HG03045 (cell line): ENCODE measurements around the gene SHMT1.
"Not testable (repeated sequence)": the region's sequence is repeated elsewhere in the genome, so short reads cannot be mapped to it uniquely, and the experiment has no call there.

ENCODE experiments used
- ATAC-seq: cut with Tn5 transposase; IDR thresholded peaks from one replicate; pipeline ENCODE4 v1.9.1; 2021; ENCODE audit warnings: mild to moderate bottlenecking, moderate library complexity; ENCODE audit not compliant: unreplicated experiment

Gene SHMT1

DNA sequence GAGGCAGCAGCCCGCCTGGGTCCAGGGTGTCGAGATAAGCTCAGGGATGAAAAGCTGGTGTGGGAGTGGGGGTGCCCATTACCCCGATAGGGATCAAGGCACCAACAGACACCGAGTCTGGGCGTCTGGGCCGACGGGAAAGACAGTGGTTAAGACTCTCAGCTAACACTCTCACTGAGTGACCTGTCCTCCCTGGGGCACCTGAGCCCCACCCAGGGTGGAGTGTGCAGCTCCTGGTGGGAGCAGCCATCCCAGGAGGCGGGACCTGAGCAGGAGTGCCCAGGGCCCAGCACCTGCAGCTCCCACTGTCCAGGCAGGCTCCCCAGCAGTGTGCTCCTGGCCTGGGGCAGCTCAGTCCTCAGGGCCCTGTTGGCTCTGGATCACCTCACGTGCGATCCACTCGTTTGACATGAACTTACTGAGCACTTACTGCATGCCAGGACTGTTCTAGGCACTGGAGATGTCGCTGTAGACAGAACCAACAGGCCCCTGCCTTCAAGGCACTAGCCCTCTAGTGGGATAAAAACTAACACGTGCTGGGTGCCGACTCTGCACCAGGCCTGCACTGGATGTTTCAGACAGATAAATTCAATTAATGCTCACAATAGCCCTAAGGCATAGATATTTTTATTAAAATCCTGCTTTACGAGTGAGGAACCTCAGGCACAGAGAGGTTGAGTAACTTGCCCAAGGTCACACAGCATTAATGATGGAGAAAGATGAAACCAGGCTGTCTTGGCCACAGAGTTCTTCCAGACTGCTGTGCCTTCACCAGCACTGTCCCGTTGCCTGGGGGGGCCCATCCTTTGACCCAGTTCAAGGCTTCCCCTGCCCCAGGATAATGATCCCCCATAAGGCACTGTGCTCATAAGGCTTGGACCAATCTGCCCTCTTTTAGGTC is 16.1 kb upstream of the SHMT1 start:
- no peak for ATAC-seq

GRCh38 chr17:18378614-18379013 is 15.3 kb upstream of the SHMT1 start:
- ATAC-seq = not testable (repeated sequence)

DNA sequence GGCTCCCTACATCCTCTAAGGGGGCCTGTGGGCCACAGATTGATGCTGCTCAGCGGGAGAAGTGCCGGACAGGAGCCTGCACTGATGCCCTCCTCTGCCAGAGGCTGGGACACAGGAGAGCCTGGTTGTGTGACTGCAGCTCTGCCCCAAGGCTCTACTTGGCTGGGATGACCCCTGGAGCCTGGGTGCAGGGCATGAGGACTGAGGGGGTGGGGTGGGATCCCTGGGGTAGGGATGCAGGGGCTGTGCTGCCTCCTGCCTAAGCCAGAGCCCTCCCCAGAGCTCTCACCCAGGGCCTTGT is 14.8 kb upstream of the SHMT1 start:
- ATAC-seq = no peak

GRCh38 chr17:18377437-18378204 is 14.3 kb upstream of the SHMT1 start, which contains the start of gene EVPLL:
TSS of gene EVPLL (plus strand) at chr17:18377778. CDS start at chr17:18380938, 3,160 bp downstream.
- ATAC-seq = no peak

DNA sequence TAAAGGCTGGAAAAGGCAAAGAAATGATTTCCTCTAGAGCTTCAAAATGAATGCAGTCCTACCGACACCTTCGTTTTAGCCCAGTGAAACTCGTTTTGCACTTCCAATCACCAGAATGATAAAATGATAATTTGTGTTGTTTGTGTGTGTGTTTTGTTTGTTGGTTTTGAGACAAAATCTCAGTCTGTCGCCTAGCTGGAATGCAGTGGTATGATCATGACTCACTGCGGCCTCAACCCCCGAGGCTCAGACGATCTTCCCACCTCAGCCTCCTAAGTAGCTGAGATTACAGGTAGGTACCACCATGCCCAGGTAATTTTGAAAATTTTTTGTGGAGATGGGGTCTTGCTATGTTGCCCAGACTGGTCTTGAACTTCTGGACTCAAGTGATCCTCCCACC is 10.9 kb upstream of the SHMT1 start:
- ATAC-seq = no peak

DNA sequence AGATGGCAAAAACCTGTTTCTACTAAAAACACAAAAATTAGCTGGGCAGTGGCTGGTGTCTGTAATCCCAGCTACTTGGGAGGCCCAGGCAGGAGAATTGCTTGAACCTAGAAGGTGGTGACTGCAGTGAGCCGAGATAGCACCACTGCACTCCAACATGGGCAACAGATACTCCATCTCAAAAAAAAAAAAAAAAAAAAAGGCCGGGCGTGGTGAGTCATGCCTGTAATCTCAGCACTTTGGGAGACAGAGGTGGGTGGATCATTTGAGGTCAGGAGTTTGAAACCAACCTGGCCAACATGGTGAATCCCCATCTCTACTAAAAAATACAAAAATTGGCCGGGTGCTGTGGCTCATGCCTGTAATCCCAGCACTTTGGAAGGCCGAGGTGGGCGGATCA is 9.8 kb upstream of the SHMT1 start:
- ATAC-seq = not testable (repeated sequence)

DNA sequence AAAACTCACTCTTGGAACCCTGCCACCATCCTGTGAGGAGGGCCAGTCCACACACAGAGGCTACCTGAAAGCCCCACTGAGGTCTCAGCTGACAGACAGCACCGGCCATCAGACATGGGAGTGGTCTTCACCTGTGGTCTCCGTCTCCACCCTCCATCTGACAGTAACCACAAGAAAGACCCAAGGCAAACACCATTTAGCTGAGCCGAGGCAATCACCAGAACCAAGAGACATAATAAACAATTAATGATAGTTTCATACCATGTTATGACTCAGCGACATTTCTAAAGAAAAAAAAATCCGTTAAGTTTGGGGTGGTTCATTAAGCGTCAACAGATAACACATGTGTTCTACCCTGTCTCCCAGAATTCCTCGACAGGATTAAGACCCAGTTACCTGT is 8.1 kb upstream of the SHMT1 start:
- ATAC-seq = no peak

DNA sequence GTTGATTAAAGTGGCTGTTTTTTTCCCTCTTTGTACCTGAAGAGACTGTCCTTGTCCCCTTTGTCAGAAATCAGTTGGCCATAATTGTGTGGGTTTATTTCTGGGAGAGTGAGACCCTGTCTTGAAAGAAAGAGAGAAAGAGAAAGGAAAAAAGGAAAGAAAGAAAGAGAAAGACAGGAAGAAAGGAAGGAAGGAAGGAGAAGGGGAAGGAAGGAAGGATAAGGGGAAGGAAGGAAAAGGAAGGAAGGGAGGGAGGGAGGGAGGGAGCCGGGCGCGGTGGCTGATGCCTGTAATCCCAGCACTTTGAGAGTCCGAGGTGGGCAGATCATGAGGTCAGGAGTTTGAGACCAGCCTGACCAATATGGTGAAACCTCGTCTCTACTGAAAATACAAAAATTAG is 7.4 kb upstream of the SHMT1 start:
- no peak for ATAC-seq

GRCh38 chr17:18368946-18369345 is 5.6 kb upstream of the SHMT1 start:
- ATAC-seq = no peak

DNA sequence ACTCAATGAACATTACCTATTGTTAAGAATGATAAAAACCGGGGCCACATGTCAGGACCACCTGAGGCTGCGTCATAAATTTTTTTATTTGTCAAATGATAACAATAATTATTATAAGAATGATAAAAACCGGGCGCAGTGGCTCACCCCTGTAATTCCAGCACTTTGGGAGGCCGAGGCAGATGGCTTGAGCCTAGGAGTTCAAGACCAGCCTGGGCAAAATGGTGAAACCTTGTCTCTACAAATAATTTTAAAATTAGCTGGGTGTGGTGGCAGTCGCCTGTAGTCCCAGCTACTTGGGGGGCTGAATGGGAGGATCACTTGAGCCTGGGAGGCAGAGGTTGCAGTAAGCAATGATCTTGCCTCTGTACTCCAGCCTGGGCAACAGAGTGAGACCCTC is 816 bp upstream of the SHMT1 start:
- ATAC-seq = no peak

DNA sequence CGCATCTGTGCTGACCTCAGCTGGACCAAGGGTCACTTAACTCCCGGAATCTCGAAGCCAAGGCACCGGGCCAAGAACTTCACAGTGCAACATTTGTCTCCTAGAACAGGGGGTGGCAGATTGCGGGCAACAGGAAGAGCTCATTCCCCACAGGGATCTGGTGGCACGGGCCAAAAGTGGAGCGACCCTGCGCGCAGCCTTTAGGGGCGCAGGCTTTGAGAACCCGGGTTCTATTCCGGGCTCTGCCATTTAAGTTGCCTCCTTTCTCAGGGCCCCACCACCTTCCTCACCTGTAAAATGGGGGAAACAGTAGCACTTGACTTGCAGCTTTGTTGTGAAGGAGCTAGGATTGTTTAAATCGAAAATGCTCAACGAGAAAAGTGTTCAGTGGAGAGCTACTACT is 651 bp downstream of the SHMT1 start:
- ATAC-seq = no peak

DNA sequence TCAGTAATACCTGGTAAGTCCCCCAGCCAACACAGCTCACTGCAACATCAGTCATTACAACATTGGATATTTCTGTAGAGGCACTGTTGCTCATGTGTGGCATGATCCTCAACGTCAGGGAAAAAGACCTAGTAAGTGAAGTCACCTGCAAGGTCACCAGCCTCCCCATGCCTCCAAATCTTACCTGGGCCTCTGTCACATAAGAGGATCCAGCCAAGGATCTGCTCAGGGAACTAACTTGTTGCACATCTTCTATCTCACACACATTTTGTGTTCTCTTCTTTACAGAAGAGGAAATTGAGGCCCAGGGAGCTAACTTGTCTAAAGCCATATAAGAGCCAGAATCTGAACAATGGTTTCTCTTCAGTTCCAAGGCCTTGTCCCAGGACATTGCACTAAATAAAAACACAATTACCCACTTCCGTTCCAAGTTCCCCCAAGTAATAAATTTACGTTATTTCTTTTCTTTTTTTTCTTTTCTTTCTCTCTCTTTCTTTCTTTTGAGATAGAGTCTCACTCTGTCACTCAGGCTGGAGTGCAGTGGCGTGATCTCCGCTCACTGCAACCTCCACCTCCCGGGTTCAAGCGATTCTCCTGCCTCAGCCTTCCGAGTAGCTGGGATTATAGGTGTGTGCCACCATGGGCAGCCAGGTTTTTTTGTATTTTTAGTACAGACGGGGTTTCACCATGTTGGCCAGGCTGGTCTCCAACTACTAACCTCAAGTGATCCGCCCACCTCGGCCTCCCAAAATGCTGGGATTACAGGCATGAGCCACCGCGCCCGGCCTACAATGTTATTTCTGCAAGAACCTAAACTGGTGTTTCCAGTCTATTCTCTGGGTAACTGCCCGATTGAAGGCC is 1.3 kb downstream of the SHMT1 start:
- no peak for ATAC-seq

GRCh38 chr17:18360518-18360917 is 2.8 kb downstream of the SHMT1 start:
- ATAC-seq = no peak

DNA sequence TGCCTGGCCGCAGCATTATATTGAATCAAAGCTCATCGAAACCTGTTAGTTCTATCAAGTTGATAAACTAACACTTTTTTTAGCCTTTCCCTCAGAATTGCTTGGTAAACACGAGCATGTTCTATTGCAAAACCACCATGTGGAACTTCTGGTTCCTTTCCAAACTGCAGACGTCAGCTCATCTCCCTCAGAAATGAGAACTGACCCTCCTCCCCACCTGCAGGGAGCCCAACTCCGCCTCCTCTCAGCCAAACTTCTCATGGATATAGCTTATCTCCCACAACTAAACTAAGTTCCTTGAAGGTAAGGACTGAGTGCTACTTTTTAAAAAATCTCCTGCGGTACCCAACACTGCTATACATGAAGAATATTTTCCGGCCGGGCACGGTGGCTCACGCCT is 6.7 kb downstream of the SHMT1 start:
- ATAC-seq = no peak

DNA sequence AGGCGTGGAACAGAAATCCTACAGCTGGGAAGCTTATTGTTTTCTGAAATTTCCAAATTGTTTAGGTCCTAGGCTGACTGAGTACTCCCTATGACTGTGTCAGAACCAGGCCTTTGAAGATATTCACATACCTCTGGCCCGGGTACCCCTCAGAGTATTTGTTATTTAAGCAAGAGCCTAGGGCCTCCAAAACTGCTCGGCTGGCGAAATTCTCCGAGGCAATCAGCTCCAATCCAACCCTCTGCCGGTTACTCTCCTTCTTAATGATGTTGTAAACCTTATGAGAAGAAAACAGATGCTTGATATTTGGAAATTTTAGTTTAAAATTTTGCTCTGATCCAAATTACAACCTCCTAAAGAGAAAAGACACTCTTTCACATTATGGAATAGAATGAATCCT is 9.8 kb downstream of the SHMT1 start:
- ATAC-seq = no peak

GRCh38 chr17:18344021-18344420 is 19.3 kb downstream of the SHMT1 start:
- no peak for ATAC-seq

DNA sequence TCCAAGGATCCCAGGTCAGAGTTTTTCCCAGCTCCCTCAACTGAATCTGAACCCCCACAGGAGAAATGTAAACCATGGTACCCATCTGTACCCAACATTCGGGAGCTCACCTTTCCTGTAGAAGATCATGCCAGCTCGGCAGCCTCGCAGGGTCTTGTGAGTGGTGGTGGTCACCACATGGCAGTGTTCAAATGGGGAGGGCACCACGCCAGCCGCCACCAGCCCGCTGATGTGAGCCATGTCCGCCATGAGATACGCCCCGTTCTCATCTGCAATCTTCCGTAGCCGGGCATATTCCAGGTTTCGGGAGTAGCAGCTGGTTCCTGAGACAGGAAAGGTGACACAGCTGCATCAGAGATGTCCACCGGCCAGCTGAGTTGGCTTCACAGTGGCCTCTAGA is 23.4 kb downstream of the SHMT1 start:
- no peak for ATAC-seq

DNA sequence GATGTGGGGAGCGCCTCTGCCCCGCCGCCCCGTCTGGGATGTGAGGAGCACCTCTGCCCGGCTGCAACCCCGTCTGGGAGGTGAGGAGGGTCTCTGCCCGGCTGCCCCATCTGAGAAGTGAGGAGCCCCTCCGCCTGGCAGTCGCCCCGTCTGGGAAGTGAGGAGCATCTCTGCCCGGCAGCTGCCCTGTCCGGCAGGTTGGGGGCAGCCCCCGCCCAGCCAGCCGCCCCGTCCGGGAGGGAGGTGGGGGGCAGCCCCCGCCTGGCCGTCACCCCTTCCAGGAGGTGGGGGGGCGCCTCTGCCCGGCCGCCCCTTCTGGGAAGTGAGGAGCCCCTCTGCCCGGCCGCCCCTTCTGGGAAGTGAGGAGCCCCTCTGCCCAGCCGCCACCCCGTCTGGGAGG is 25.2 kb downstream of the SHMT1 start:
- not testable (repeated sequence) for ATAC-seq

DNA sequence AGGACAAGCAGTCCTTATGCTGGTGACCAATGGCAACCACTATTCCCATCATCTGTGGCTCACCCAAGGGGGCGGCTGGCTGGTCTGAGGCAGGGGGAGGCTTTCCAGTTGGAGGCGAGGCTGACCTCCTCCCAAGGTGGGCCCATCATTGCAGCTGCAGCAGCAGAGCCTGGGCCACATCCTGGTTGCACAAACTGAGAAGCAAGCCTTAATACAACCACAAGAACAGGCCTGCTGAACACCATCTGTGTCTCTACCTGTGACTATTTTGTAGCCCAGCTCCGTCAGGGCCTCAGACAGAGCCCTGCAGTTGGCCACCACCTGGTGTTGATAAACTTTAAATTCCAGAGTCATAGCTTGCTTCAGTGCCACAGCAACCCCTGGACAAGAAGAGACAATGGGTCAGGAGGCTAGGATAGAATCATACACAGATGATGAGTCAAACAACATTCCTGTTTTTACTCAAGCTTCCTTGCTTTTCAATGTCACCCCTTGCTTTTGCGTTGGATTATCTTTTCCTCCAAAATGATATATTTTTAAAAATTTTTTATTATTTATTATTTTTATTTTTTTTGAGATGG is 30.4 kb downstream of the SHMT1 start:
- ATAC-seq = no peak

DNA sequence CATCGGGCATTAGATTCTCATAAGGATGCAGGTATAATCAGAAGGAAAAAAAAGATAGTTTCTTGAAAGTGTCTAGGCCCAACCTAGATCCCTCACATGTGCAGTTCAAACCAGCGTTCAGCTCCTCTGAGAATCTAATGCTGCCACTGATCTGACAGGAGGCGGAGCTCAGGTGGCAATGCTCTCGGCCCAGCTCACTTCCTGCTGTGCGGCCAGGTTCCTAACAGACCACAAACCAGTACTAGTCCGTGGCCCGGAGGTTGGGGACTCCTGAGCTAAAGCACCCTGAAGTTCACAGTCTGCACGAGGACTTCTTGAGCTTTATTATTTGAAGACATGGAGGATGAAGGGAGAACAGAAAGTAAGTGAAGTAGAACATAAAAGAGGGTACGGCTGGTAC is 31.5 kb downstream of the SHMT1 start:
- no peak for ATAC-seq

DNA sequence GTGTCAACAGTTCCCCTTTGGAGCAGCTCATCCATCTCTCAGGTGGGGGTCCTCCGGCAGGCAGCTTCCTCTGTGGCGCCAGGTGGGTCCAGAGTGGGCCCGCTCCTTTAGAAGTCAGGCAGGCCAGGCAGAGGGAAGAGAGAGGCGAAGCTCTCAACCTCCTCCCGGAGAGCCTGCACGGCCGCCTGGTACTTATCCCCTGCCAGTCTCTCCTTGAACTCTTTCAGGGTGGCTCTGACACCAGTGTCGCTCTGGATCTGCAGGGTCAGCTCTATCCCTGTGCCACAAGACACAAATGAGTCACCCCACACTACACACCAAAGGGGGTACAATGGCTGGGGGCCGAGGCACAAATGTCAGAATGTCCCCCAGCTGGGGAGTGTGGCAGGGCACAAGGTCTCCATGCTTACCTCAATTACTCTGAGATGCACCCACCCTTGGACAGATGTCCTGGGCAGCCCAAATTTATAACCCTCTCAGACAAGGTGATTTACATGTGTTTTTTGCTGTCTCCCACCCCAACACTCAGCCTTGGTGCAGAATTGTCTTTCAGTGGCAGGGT is 34.6 kb downstream of the SHMT1 start:
- ATAC-seq = no peak
